ENCODE data around the gene GPX4.

Gene GPX4

GRCh38 chr19:1067341-1067957, 36.3 kb upstream of the GPX4 start:
- DNase-seq (ENCODE audit: low read depth, low spot score): no peak
- peak overlapping the region; percentile 89 for H3K4me3 ChIP-seq (ENCODE audit: low read length)

- peak overlapping the region; percentile 89 for H3K4me3 ChIP-seq (ENCODE audit: low read length)
- DNase-seq (ENCODE audit: low read depth, low spot score): peak; percentile 85
Observed at GRCh38 chr19:1068009-1069001, 35.5 kb upstream of the GPX4 start.

GRCh38 chr19:1069009-1069779, 34.6 kb upstream of the GPX4 start:
- H3K4me3 ChIP-seq (ENCODE audit: low read length): peak overlapping the region; percentile 89
- peak; percentile 71 for DNase-seq (ENCODE audit: low read depth, low spot score)

- no peak for DNase-seq (ENCODE audit: low read depth, low spot score)
- no peak overlapping the region for H3K4me3 ChIP-seq (ENCODE audit: low read length)
Observed at GRCh38 chr19:1070576-1070930, 33.2 kb upstream of the GPX4 start.

- DNase-seq (ENCODE audit: low read depth, low spot score): no peak
- H3K4me3 ChIP-seq (ENCODE audit: low read length): no peak overlapping the region
Observed at GRCh38 chr19:1070931-1071791, 32.6 kb upstream of the GPX4 start.

GRCh38 chr19:1072371-1073015, 31.3 kb upstream of the GPX4 start:
- H3K4me3 ChIP-seq (ENCODE audit: low read length): no peak overlapping the region
- DNase-seq (ENCODE audit: low read depth, low spot score): no peak

- DNase-seq (ENCODE audit: low read depth, low spot score): no peak
- H3K4me3 ChIP-seq (ENCODE audit: low read length): no peak overlapping the region
Observed at GRCh38 chr19:1073063-1073955, 30.5 kb upstream of the GPX4 start.

- DNase-seq (ENCODE audit: low read depth, low spot score): no peak
- H3K4me3 ChIP-seq (ENCODE audit: low read length): peak overlapping the region; percentile 36
Observed at GRCh38 chr19:1073956-1074517, 29.8 kb upstream of the GPX4 start.

- peak; percentile 86 for DNase-seq (ENCODE audit: low read depth, low spot score)
- H3K4me3 ChIP-seq (ENCODE audit: low read length): peak overlapping the region; percentile 47
Observed at GRCh38 chr19:1074544-1075283, 29.1 kb upstream of the GPX4 start.

- no peak for DNase-seq (ENCODE audit: low read depth, low spot score)
- no peak overlapping the region for H3K4me3 ChIP-seq (ENCODE audit: low read length)
Observed at GRCh38 chr19:1076046-1076386, 27.8 kb upstream of the GPX4 start.

GRCh38 chr19:1076951-1077350, 26.8 kb upstream of the GPX4 start:
- peak; percentile 95 for DNase-seq (ENCODE audit: low read depth, low spot score)
- peak overlapping the region; percentile 38 for H3K4me3 ChIP-seq (ENCODE audit: low read length)

GRCh38 chr19:1079566-1080111, 24.2 kb upstream of the GPX4 start:
- H3K4me3 ChIP-seq (ENCODE audit: low read length): no peak overlapping the region
- no peak for DNase-seq (ENCODE audit: low read depth, low spot score)

- no peak for DNase-seq (ENCODE audit: low read depth, low spot score)
Observed at GRCh38 chr19:1080360-1081161, 23.2 kb upstream of the GPX4 start.

GRCh38 chr19:1081301-1082164, 22.3 kb upstream of the GPX4 start:
- no peak overlapping the region for H3K4me3 ChIP-seq (ENCODE audit: low read length)
- DNase-seq (ENCODE audit: low read depth, low spot score): no peak

More at GRCh38 chr19:1080360-1081161, 23.2 kb upstream of the GPX4 start:
- no peak overlapping the region for H3K4me3 ChIP-seq (ENCODE audit: low read length)
